Esophagus muscularis mucosa (tissue), 3 donors: ENCODE results near the gene ZNF407.

ENCODE experiments used
- CTCF ChIP-seq, 3 experiments: fragments of 200-600 bp in 2 of 3; fragments of 450-650 bp in 1 of 3; sonication (generic) in 2 of 3; IDR thresholded peaks; one replicate each; pipeline ENCODE4 v1.5.1; 2017 to 2019; ENCODE audit warnings: antibody characterized with exemption in 3 of 3, mild to moderate bottlenecking in 2 of 3, moderate library complexity in 1 of 3
- POLR2A ChIP-seq: fragments of 450-650 bp; IDR thresholded peaks from one replicate; pipeline ENCODE4 v1.6.1; 2017; ENCODE audit warnings: antibody characterized with exemption, moderate library complexity, mild to moderate bottlenecking, low read depth

- TF ChIP-seq CTCF (IDR thresholded peaks at IDR 0.05): no peak
- TF ChIP-seq POLR2A: no peak
These were observed 332.9 kb downstream of the ZNF407 start for GRCh38 chr18:74930616-74931015.
